A204.1 (cell line): ENCODE results near the gene CFAP46.
"Not testable (repeated sequence)": the region's sequence is repeated elsewhere in the genome, so short reads cannot be mapped to it uniquely, and the experiment has no call there.

Source experiments
- FAIRE-seq: peaks from 2 replicates; lab custom pipeline; 2012; peaks lifted over from hg19 to GRCh38; lab: Jason Lieb, UNC

CFAP46 gene

DNA sequence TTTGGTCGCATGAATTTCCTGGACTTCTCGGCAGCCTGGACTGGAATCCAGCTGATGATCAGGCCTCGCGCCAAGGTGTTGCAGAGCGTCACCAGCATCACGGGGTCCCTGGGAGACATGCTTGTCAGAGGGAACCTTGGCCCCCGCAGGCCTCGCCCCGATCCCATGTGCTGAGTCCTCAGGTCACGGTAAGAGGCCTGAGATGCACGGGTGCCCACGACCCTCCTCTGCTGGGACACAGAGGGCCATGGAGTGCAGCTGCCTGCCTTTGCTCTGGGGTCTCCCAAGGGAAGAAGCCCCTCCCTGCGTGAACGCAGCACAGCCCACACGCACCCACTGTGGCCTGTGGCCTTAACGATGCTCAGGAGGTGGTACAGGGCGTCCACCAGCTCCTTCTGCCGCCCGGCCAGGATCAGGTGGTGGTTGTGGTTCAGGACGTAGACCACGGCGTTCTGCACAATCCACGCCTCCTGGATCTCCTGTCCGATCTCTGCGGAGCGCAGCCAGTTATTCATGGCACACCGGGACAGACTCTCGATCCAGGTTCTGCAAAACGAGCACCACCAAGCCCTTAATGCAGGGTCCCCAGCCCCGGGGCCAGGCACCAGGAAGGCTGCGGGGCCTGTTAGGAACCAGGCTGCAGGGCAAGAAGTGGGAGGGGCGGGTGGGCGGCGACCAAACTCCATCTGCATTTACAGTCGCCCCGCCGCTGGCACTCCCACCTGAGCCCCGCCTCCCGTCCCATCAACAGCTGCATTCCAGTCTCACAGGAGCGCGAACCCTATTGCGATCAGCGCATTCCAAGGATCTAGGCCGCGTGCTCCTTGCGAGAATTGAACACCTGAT, 29.4 kb downstream of the CFAP46 start:
- FAIRE-seq = no peak

DNA sequence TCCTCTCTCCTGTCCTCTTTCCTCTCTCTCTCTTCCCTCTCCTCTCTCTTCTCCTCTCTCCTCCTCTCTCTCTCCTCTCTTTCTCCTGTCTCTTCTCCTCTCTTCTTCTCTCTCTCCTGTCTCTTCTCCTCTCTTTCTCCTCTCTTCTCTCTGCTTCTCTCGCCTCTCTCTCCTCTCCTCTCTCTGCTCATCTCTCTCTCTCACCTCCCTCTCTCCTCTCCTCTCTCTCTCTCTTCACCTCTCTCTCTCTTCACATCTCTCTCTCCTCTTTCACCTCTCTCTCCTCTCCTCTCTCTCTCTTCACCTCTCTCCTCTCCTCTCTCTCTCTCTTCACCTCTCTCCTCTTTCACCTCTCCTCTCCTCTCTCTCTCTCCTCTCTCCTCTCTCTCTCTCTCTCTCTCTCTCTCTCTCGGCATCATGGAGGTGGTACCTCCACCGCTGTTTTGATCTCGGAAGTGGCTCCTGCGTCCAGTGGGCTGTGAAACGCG, 30.1 kb downstream of the CFAP46 start:
- no peak for FAIRE-seq

DNA sequence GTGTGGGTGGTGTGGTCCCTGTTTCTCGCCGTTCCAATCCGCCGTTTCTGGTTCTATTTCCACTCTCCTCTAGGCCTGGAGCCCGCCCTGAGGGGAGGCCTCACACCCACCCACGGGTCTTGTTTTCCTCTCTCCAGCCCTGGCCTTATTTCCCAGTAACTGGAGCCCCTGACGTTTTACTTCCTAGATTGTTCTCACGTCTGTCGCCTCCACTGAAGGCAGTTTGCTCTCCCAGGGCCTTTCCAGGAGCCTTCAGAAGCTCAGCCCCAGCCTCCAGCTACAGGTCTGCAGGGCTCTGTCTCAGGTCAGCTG, 30.6 kb downstream of the CFAP46 start:
- no peak for FAIRE-seq

DNA sequence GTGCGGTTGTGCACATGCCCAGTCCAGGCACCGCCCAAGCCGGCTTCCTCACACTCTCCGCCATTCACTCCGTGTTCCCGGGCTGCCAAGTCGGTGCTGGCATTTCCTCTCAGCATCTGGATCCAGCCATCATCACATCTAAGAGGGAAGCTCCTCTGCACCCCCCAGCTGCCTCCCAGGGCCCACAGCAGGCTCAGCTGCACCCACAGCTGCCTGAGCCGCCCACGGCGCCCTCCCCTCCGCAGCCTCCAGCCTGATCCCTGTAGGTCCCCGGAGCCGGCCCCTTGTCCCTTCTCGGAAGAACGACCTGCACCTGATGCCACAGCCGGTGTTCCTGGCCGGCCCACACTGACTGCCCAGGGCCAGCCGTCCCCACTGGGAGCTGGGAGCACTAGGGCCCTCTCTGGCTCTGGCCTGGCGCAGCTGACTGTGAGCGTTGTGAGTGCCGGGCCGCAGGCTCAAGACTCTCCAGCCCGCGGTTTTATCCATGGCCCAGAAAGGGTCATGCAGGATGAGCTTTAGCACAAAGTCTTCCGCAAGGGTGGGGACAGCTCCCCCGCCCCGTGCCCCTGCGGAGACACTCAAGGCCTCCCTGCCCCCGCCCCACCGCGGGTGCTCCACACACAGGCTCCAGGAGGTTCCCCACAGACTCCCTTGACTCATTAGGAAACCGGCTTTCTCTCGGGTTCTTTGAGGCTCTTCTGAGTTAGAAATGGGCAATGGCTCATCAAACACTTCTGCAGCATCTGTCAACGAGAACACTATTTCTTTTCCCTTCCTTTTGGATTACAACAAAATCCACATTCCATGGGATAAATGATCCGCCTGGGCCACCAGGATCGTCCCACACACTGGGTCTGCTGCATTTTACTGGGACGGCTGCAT, 31.2 kb downstream of the CFAP46 start:
- FAIRE-seq = no peak

DNA sequence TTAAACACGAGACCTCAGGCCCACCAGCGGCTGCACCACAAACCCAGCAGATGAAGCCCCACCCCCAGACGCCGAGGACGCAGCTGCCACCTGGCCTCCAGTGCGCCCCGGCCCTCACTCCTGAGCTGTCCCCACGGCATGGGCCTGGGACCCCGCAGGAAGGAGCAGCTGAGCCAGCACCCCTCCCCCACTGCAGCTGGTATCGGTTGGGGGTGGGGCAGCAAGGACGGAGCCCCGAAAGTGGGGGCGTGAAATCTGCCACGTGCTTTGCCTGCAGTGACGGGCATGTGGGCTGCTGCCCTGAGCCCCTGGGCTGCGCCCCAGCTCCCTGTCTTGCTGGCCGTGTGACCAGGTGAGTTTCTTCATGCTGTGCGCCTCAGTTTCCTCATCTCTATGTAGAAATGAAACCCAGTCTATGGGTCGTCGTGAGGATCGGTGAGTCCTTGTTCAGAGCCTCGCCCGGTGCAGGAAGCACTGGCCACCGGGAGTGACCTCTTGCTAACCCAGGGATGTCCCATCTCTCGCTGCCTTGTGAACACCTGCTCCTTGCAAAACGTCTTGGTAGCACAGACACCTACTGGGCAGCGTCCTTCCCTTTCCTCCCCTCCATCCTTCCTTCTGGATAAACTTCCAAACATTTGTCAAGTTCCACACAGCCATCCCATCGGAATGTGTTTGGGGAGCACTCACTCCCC, 32.0 kb downstream of the CFAP46 start:
- FAIRE-seq = no peak

DNA sequence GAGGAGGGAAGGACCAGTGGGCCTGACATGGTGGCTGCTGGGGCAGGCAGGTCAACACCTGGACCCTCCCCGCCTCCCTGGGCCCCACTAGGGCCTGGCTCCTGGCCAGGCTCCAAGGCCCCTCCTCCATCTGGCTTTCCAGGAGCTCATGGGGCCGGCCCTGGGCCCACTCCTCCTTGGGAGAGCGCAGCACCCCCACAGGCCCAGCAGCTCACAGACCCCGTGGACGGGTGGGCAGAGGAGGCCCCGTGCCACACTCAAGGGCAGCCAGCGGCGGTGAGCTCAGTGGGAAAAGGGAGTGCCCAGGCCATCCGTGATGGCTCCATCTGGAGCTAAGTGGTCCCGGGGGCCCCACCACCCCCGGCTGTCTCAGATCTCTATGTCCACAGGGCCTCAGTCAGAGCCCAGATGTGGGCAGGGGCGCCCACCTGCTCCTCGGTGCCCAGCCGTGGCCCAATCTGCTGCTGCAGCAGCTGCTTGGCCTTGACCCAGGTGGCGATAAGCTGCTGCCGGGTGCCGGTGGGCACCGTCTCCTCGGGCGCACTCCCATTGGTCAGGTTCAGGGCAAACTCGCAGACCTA, 32.8 kb downstream of the CFAP46 start:
- FAIRE-seq = no peak

DNA sequence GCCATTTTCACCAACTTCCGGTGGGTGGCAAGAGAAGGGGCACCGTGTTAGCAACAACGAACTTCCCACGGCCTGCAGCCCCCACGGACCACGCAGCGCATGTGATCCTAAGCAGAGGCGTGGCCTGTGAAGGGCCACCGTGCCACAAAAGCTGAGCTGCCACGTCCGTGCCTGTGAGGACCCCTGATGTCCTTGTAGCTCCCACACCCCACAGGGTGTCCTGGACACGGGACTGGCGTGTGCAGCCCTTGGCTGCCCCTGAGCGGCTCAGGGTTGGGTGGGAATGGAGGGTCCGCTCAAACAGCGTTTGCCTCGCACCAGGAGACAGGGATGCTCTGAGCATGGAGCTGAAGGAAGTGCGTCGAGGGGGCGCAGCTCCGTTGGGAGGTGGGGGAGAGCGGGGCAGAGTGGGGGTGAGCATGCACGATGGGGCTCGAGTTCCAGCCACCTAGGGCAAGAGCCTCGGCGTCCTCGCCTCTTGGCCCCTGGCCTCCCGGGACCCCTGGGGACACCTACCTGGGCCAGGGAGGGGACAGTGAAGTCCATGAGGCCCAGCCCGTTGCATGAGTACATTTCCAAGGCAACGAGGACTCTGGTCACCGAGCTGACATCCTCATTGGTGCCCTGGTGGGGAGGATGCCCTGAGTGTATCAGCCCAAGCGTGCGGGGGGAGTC, 33.6 kb downstream of the CFAP46 start:
- FAIRE-seq = no peak

DNA sequence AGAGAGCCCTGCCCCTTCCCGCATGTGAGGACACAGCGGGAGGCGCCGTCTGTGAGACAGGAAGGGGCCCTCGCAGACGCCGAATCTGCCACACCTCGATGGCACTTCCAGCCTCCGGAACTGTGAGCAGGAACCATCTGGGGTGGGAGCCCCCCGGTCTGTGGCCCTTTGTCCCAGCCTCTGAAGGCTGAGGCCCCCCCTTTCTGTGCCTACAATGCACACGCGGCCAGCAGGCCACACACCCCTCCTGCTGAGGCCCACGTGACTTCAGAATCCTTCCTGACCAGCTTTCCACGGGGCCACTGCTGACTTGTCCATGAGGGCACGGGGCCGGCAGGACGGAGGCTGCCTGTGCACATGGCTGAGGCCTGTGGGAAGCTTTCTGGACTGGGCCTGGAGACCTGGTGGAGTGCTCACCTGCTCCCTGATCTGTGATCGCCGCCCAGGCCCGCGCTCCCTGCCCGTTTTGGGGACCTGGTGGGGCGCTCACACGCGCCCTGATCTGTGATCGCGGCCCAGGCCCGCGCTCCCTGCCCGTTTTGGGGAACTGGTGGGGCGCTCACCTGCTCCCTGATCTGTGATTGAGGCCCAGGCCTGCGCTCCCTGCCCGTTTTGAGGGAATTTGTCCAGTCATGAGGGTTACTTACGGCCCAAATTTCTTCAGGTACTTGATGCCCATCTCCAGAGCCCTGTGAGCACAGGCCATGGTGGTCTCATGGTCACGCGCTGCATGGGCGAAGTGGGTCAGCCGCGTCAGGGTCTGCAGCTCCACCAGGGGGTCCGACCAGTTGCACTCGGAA, 34.3 kb downstream of the CFAP46 start:
- FAIRE-seq = no peak

DNA sequence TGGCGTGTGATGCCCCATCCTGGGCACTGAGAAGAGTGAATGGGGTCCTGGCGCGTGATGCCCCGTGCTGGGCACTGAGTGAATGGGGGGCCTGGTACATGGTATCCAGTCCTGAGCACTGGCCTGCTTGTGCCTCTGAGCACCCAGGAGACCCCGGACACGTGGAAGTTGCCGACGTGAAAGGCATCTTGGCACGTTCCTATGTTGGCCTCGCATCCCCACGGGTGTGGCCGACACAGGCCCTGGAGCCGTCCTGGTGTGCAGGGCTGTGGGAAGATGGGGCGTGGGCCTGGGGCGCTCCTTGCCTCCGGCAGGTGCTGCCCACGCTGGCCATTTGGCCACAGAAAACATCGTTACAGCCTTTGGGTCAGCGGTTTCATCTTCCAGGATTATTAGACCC, 35.5 kb downstream of the CFAP46 start:
- FAIRE-seq = no peak

DNA sequence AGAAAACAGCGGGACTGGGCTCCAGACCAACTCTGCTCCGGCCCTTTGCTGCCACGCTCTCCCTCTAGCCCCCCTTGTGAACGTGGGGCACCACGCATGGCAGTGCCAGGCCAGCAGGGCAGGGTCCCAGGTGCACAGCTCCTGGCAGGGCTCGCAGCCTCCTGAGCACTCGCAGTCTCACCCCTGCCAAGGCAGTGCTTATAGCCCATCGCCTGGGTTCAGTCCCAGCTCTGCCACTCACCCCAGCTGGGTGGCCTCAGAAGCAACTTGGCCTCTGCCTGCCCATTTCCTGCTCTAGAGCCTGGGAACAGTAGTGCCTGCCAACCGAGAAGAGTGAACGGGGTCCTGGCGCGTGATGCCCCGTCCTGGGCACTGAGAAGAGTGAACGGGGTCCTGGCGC, 36.3 kb downstream of the CFAP46 start:
- FAIRE-seq = no peak

DNA sequence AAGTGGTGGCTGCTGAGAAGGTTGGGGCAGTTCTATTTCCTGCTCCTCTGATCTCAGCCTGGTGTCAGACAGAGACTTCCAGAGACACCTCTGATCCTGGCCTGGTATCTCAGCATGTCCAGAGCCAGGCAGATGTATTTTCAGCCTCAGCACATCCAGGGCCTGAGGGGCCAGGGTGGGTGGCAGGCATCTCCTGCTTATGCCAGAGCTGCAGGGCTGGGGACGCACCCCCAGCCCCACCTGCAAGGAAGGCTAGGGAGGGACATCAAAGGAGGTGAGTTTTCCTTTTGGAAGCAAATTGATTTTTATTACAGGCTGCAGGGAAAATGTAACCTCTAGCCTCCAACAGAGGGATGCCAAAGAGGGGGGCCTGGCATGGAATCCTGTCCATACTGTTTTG, 36.7 kb downstream of the CFAP46 start:
- FAIRE-seq = no peak

DNA sequence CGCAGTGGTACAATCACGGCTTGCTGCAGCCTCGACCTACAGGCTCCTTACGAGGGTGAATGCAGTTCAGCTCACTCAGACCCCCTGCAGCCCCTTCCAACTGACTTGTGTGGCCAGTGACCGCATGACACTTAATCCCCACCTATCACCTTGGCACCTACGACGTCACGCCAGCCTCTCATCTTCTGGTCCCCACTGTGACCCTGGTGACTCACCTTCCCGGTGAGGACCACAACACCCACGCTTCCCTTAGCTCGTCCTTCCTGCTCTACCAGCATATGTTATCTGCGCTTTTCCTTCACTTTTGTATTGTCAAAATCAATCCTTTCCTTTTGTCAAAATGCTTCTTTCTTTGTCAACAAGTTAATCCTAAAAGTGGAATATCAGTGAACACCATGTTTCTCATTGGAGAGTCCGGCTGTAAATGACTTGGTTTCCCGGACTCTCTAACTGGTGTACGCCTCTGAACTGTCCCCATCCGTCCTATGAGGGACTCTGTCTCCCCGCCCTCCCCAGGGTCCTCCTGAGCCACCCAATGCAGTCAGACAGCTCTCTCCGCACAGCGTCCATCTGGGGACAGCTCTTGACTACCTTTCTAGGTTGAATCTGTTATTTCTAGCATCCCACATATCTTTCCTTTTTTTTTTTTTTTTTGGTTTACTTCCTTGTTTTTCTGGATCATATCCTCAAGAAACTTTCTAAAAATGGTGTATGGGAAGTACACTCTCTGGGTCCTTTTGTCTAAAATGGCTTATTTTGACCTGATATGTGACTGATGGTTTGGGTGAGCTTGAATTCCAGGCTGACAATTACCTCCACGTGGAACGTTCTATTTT, 37.3 kb downstream of the CFAP46 start:
- no peak for FAIRE-seq

DNA sequence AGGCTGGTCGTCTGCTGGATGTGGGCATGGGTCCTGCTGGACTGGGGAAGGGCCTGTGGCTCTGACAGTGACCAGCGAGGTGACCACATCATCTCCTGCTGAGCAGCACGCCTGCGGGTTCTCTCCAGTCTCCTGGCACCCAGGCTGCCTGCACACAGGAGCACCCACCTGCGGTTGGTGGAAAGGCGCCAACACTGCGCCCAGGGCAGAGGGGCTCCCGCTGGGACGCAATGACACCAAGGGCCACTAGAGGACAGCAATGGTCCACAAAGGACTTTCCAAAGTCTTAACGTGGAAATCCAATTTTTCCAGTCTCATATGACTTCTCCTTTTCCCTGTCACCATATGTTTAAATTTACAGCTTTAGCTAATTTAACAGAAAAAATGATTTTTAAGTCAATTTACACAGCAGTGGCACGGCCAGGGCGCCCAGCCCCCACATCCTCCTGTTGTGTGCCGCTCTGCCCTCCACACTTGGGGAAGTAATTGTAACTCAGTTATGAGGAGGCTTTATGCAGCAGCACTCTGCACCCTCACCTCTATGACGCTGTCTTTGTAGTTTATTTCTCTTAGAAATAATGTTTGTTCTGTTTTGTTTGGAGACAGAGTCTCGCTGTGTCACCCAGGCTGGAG, 38.1 kb downstream of the CFAP46 start:
- FAIRE-seq = no peak

DNA sequence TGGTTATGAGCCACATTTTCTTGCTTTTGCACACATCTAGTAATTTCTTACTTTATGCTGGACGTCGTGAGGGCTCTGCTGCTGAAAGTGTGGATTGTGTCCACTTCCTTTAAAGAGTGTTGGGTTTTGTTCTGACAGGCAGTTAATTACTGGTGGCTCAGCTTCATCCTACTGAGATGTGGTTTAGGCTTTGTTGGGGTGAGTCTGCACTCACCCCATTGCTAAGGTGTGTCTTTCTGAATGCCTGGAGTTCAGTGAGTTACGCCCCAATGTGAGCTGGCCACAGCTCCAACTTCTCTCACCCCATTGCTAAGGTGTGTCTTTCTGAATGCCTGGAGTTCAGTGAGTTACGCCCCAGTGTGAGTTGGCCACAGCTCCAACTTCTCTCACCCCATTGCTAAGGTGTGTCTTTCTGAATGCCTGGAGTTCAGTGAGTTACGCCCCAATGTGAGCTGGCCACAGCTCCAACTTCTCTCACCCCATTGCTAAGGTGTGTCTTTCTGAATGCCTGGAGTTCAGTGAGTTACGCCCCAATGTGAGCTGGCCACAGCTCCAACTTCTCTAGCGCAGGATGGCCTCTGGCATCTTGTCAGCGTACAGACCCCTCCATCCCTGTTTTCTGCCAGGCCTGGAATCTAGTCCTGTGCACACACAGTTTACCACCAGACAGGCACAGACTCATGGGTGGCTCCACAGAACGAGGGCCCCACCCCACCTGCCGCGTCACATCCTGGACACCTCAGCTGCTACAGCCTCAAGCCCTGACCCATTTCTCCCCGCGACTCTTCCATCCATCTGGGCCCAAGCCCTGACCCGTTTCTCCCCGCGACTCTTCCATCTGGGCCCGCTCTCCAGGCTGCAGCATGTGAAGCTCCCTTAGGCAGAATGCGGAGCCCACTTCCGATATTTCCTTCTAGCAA, 39.5 kb downstream of the CFAP46 start:
- not testable (repeated sequence) for FAIRE-seq

DNA sequence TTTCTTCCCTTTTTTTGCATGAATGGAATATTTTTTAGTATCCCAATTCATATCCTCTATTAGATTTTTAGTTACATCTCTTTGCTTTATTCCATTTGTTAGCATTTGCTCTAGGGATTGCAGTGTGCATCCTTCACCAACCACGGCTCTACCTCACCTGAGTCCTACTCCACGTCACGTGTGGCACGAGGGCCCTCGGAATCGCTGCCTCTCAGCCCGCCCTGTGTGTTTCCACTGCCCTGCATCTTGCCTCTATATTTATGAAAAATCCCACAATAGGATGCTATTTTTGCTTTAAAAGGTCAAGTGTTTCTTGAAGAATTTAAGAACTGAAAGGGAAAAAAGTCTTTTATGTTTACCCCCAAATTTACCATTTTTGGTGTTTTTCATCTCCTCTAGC, 41.0 kb downstream of the CFAP46 start:
- FAIRE-seq = no peak

DNA sequence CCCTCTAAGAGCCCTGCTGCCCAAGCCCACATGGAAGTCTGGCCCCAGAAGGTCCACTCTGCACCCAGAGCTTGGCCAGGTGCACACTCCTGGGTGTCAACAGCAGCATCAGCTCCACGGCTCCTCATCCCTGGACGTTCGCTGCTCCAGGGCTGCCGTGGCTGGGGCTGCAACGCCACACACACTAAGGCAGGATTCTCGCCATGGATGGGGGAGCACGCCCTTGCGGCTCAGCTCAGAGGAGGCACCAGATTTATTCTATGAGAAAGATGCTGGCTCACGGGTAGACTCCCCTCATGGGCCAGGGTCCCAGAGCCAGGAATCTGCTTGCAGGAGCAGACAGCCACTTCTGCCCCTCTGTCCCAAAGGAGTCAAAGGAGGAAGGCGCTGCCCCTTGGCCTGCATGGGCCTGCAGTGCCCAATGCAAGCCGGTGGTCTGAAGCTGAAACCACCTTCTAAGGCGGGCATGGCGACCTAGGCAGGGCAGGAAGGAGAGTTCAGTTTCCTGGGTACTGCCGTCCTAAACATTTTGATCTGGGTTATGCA, 42.1 kb downstream of the CFAP46 start:
- no peak for FAIRE-seq

DNA sequence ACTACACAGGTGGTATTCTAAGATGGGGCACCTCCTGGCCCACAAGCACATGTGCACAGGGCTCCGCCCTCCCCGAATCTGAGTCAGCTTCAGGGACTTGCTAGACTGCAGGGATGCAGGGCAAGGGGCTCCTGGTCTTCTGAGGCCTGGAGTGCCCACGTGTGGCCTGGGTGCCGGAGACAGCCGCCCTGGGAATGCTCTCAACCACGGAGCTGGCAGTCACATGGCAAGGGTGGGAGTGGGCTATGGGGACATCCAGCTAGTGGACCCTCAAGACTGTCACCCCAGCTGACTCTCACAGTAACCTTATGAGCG, 42.7 kb downstream of the CFAP46 start:
- no peak for FAIRE-seq

DNA sequence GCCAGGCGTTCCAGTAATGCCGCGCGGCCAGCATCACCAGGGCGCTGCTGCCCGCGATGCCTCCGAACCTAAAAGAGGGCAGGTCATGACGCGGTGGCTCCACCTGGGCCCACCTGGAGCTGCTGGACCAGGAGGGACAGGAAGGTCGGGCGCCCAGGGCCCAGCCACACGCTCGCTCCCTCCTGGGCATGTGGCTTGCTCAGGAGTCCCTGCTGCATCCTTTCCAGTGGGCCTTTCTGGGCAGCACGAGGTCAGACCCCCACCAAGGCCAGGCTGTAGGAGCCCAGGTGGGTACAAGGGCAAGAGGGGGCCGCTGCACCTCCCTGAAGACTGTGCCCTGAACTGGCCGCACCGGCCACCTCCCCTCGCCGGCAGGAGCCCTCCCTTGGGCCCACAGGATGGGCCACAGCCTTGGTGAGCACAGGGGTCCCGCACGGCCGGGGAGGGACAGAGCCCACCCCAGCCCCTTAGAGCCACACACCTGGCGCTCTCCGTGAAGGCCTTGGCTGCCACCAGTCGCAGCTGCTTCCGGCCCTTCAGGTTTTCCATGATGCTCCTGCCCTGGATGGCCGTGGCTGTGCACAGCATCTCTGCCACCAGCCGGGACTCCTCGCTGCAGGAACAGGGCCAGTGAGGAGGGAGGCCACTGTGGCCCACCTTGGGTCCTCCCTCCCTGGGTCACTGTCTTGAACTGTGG, 43.2 kb downstream of the CFAP46 start:
- no peak for FAIRE-seq
